Uterus (tissue), 2 donors: ENCODE results near the gene LSP1.

Experiments used
- CTCF ChIP-seq, 4 experiments: fragments of 200-600 bp in 2 of 4; fragments of 450-650 bp in 2 of 4; sonication (generic) in 2 of 4; IDR thresholded peaks; one replicate each; pipeline ENCODE4 v1.5.1; 2016 to 2019; ENCODE audit warnings: antibody characterized with exemption in 4 of 4, mild to moderate bottlenecking in 2 of 4, moderate library complexity in 1 of 4
- POLR2A ChIP-seq, 2 donors: fragments of 450-650 bp; IDR thresholded peaks; one replicate each; pipeline ENCODE4 v1.6.1; 2016; ENCODE audit warnings: antibody characterized with exemption in 2 of 2, mild to moderate bottlenecking in 1 of 2, moderate library complexity in 1 of 2

GRCh38 chr11:1846453-1846932 is 6.4 kb upstream of the LSP1 start:
- no peak for TF ChIP-seq CTCF (IDR thresholded peaks at IDR 0.05)
- no peak for TF ChIP-seq POLR2A (IDR thresholded peaks at IDR 0.05)
